IPS-18a (cell line): ENCODE results near the gene SEC11A.
"Not testable (repeated sequence)": the region's sequence is repeated elsewhere in the genome, so short reads cannot be mapped to it uniquely, and the experiment has no call there.

Experiments used
- H3K27ac ChIP-seq: one replicate; pipeline ENCODE4 v1.5.1; 2013; ENCODE audit warnings: low read length
- H3K27me3 ChIP-seq: one replicate; pipeline ENCODE4 v1.6.1; 2013; ENCODE audit warnings: mild to moderate bottlenecking, low read length; ENCODE audit not compliant: control insufficient read depth, insufficient read depth
- H3K36me3 ChIP-seq: one replicate; pipeline ENCODE4 v1.6.1; 2013; ENCODE audit warnings: low read depth, low read length; ENCODE audit not compliant: control insufficient read depth
- H3K4me1 ChIP-seq: one replicate; pipeline ENCODE4 v1.6.1; 2013; ENCODE audit warnings: low read depth, low read length; ENCODE audit not compliant: control insufficient read depth
- H3K4me3 ChIP-seq: one replicate; pipeline ENCODE4 v1.5.1; 2013; ENCODE audit warnings: low read length
- H3K9ac ChIP-seq: one replicate; pipeline ENCODE4 v1.6.1; 2013; ENCODE audit warnings: mild to moderate bottlenecking, low read length, moderate library complexity
- H3K9me3 ChIP-seq: one replicate; pipeline ENCODE4 v1.6.1; 2013; ENCODE audit warnings: low read depth, low read length; ENCODE audit not compliant: control insufficient read depth

SEC11A gene

DNA sequence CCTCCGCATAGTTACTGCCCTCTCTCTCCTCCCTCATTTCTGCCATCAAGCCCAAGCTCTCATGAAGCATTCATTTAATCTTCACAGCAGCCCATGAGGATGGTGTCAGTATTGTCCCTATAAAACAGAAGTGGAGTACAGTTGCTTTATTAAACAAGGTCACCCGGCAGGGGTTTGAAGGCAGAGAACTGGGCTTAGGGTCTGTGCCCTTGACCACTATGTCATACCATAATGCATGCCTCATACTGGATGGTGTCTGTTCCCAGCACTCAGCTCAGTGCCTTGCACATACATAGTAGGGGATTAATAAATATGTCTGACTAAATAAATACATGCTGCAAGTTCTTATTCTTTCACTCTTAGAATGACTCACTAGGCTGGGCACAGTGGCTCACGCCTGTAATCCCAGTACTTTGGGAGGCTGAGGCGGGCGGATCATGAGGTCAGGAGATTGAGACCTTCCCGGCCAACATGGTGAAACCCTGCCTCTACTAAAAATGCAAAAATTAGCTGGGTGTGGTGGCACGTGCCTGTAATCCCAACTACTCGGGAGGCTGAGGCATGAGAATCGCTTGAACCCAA, 19.6 kb upstream of the SEC11A start:
- H3K4me1 ChIP-seq, H3K36me3 ChIP-seq, H3K9me3 ChIP-seq, H3K27me3 ChIP-seq, H3K9ac ChIP-seq, H3K27ac ChIP-seq: not testable (repeated sequence)
- H3K4me3 ChIP-seq, result peak overlapping the region; percentile 33

- no peak overlapping the region for H3K27ac ChIP-seq
- H3K9me3 ChIP-seq, result no peaks in the 10 kb centered on the region
- no peak overlapping the region for H3K9ac ChIP-seq
- peaks cover 7% of the 10 kb centered on the region for H3K4me1 ChIP-seq
- H3K4me3 ChIP-seq, result peak overlapping the region; percentile 33
- no peaks in the 10 kb centered on the region for H3K27me3 ChIP-seq
- no peaks in the 10 kb centered on the region for H3K36me3 ChIP-seq
Observed at GRCh38 chr15:84734794-84735479, 19.0 kb upstream of the SEC11A start.

DNA sequence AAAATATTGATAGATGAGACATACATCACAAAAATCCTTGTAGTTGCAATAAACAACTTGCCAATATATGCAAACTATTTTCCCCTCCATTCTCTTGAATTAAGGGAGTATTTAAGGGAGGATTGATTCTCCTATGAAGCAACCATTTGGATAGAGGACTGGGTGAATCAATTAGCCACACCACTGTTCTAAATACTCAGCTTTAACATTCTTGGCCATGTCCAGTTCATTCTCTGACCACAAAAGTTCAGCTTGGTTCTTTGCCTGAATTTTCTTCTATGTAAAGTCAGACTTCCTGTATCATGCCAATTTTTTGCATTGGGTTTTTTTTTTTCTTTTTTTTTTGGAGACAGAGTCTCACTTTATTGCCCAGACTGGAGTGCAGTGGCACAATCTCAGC, 15.8 kb upstream of the SEC11A start:
- no peaks in the 10 kb centered on the region for H3K9me3 ChIP-seq
- H3K4me3 ChIP-seq, result no peak overlapping the region
- H3K4me1 ChIP-seq, result peaks cover 7% of the 10 kb centered on the region
- no peaks in the 10 kb centered on the region for H3K36me3 ChIP-seq
- H3K27me3 ChIP-seq, result no peaks in the 10 kb centered on the region
- no peak overlapping the region for H3K27ac ChIP-seq
- H3K9ac ChIP-seq, result no peak overlapping the region

DNA sequence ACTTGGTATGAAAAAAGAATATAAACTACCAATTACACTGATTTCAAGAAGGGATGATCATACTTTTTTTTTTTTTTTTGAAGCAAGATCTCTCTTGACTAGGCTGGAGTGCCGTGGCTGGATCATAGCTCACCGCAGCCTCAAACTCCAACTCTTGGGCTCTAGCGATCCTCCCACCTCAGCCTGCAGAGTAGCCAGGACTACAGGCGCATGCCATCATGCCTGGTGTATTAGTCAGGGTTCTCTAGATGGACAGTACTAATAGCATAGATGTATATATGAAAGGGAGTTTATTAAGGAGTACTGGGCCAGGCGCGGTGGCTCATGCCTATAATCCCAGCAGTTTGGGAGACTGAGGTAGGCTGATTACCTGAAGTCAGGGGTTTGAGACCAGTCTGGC, 11.5 kb upstream of the SEC11A start:
- Histone ChIP-seq H3K27ac (no peak overlapping the region), H3K4me3 (no peak overlapping the region), H3K4me1 (no peaks in the 10 kb centered on the region), H3K27me3 (no peaks in the 10 kb centered on the region), H3K36me3 (no peaks in the 10 kb centered on the region), H3K9ac (no peak overlapping the region), H3K9me3 (no peaks in the 10 kb centered on the region)

DNA sequence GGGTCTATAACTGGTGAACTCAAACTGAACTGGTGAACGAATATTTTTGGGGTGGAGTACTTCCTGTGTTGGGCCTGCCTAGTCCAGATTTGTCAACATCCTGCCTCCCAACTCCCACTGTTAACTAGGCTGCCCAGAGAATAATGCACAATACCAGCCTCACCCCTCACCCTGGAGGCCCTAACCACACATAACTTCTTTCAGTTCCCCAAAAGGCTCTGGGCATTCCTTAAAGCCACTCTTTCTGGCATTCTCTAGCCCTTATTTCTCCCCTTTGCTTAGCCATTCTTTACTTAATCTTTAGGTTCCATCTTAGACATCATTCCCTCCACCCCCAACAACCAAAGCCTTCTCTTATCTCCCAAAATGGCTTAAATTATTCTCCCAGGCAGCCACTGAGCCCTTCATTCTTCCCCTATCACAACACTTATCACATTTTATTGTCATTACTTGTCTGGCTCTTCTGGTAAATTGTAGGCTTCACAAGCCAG, 9.1 kb upstream of the SEC11A start:
- no peaks in the 10 kb centered on the region for H3K9me3 ChIP-seq
- H3K9ac ChIP-seq, result no peak overlapping the region
- H3K27me3 ChIP-seq, result no peaks in the 10 kb centered on the region
- no peaks in the 10 kb centered on the region for H3K36me3 ChIP-seq
- no peak overlapping the region for H3K27ac ChIP-seq
- H3K4me1 ChIP-seq, result no peaks in the 10 kb centered on the region
- no peak overlapping the region for H3K4me3 ChIP-seq

DNA sequence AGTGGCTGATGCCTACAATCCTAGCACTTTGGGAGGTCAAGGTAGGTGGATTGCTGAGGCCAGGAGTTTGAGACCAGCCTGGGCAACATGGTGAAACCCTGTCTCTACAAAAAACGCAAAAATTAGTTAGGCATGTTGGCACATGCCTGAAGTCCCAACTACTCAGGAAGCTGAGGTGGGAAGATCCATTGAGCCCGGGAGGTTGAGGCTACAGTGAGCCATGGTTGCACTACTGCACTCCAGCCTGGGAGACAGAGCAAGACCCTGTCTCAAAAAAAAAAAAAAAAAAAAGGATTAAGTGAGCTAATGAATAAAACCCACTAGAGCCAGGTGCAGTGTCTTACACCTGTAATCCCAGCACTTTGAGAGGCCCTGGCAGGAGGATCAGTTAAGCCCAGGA, 6.7 kb upstream of the SEC11A start:
- H3K9me3 ChIP-seq, result no peaks in the 10 kb centered on the region
- H3K36me3 ChIP-seq, result no peaks in the 10 kb centered on the region
- no peaks in the 10 kb centered on the region for H3K4me1 ChIP-seq
- H3K9ac ChIP-seq, result no peak overlapping the region
- no peak overlapping the region for H3K4me3 ChIP-seq
- H3K27ac ChIP-seq, result no peak overlapping the region
- H3K27me3 ChIP-seq, result no peaks in the 10 kb centered on the region

GRCh38 chr15:84721371-84721770, 5.4 kb upstream of the SEC11A start:
- Histone ChIP-seq H3K9me3 (no peaks in the 10 kb centered on the region), H3K27ac (no peak overlapping the region), H3K4me1 (peaks cover 3% of the 10 kb centered on the region), H3K4me3 (no peak overlapping the region), H3K36me3 (no peaks in the 10 kb centered on the region), H3K27me3 (no peaks in the 10 kb centered on the region), H3K9ac (no peak overlapping the region)

DNA sequence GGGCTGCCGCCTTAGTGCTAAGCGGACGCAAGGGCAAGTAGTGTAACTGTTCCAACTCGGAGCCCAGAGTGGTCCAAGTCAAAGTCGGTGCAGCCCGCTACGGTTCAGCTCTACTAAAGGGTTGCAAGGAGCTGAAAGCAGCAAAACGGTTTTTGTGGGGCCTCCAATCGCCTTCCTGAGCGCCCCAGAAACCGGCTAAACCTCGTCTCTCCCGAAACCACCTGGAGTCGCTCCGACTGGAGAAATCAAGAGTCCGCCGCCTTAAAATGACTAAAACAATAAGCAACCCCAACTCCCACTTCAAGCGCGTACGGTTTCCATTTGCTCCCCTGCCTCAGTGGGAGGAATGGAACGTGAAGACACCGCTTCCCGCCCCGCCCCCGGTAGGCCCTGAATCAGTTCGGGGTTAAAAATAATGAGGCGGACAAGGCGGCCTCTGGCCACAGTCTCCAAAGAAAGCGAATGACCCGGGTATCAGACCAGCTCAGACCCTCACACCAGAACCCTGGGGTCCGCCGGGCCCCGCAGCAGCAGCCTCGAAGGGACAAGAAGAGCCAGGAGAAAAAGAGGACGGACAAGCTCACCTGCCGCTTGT, 401 bp downstream of the SEC11A start:
- H3K4me3 ChIP-seq, result peak overlapping the region; percentile 89
- no peaks in the 10 kb centered on the region for H3K27me3 ChIP-seq
- H3K27ac ChIP-seq, result peak overlapping the region; percentile 1
- H3K4me1 ChIP-seq, result peaks cover 10% of the 10 kb centered on the region
- H3K9ac ChIP-seq, result peak overlapping the region; percentile 83
- H3K36me3 ChIP-seq, result peaks cover 9% of the 10 kb centered on the region
- no peaks in the 10 kb centered on the region for H3K9me3 ChIP-seq

GRCh38 chr15:84714821-84715220, 1.1 kb downstream of the SEC11A start:
- H3K4me3 ChIP-seq, result peak overlapping the region; percentile 89
- H3K9ac ChIP-seq, result peak overlapping the region; percentile 83
- peaks cover 10% of the 10 kb centered on the region for H3K4me1 ChIP-seq
- H3K36me3 ChIP-seq, result peaks cover 9% of the 10 kb centered on the region
- no peak overlapping the region for H3K27ac ChIP-seq
- H3K27me3 ChIP-seq, result no peaks in the 10 kb centered on the region
- H3K9me3 ChIP-seq, result no peaks in the 10 kb centered on the region

GRCh38 chr15:84714372-84714771, 1.6 kb downstream of the SEC11A start:
- Histone ChIP-seq H3K27me3 (no peaks in the 10 kb centered on the region), H3K4me1 (peaks cover 10% of the 10 kb centered on the region), H3K9ac (peak overlapping the region; percentile 83), H3K36me3 (peaks cover 9% of the 10 kb centered on the region), H3K9me3 (no peaks in the 10 kb centered on the region), H3K4me3 (peak overlapping the region; percentile 89), H3K27ac (no peak overlapping the region)

GRCh38 chr15:84703808-84704207, 12.1 kb downstream of the SEC11A start:
- Histone ChIP-seq H3K4me3 (no peak overlapping the region), H3K9me3 (no peaks in the 10 kb centered on the region), H3K9ac (no peak overlapping the region)

More at GRCh38 chr15:84703808-84704207, 12.1 kb downstream of the SEC11A start:
- H3K27me3 ChIP-seq, result no peaks in the 10 kb centered on the region
- H3K36me3 ChIP-seq, result peaks cover 3% of the 10 kb centered on the region
- no peaks in the 10 kb centered on the region for H3K4me1 ChIP-seq
- H3K27ac ChIP-seq, result no peak overlapping the region
